H1 (cell line): Measurements from ENCODE around the gene DCAF17. TPM values are rescaled to one million over a fixed set of nuclear protein-coding genes. Genes with fewer than 3 reads are reported as not detected.

Experiments
- CHD7 ChIP-seq: fragments of 300-600 bp; sonication (generic); IDR thresholded peaks from 2 replicates; pipeline ENCODE4 v1.7.1; 2012; ENCODE audit warnings: low read length, moderate library complexity, mild to moderate bottlenecking, inconsistent platforms; ENCODE audit not compliant: insufficient replicate concordance
- CTBP2 ChIP-seq: IDR thresholded peaks from 2 replicates; pipeline ENCODE4 v1.7.0; 2011; ENCODE audit warnings: borderline replicate concordance, mild to moderate bottlenecking, moderate library complexity, mixed read lengths, low read length; ENCODE audit not compliant: insufficient read depth, insufficient read length
- YY1 ChIP-seq: IDR thresholded peaks from 2 replicates; pipeline ENCODE4 v1.6.1; 2011; ENCODE audit warnings: low read depth, mild to moderate bottlenecking, low read length
- polyA plus RNA-seq, 7 experiments: library from polyadenylated mRNA; depleted of rRNA in 3 of 7; stranded (reverse) in 5 of 7; unstranded in 2 of 7; fragments of >200 nt in 5 of 7; fragments of 200-250 nt in 2 of 7; gene quantifications; 1 replicate in 5 of 7; 2 replicates in 1 of 7; 4 replicates in 1 of 7; pipeline versions ENCODE4 v1.2.1 to v1.2.3, GENCODE V29; 2011 to 2013; ENCODE audit warnings: missing spikeins in 2 of 7, mixed read lengths in 2 of 7
- total RNA-seq: library from RNA; stranded (reverse); fragmentation: NEBNext Ultra II Directional; extraction: Animal tissue kit (Norgen Biotek cat#: 25700); gene quantifications from 2 replicates; pipeline ENCODE4 v1.2.1, GENCODE V29; 2021

DCAF17 gene
- total and polyA plus RNA-seq, 2 of the 8 experiments (the other 6 are each of a cell fraction or from before 2014, with no cell fraction given) = 10.7 to 30.0 TPM

GRCh38 chr2:171412571-171413175, 21.4 kb upstream of the DCAF17 start (continued):
- TF ChIP-seq CHD7 = no peak
- TF ChIP-seq CTBP2 = no peak
- no peak for TF ChIP-seq YY1
